ENCODE data around the gene FIZ1.

The FIZ1 gene

DNA sequence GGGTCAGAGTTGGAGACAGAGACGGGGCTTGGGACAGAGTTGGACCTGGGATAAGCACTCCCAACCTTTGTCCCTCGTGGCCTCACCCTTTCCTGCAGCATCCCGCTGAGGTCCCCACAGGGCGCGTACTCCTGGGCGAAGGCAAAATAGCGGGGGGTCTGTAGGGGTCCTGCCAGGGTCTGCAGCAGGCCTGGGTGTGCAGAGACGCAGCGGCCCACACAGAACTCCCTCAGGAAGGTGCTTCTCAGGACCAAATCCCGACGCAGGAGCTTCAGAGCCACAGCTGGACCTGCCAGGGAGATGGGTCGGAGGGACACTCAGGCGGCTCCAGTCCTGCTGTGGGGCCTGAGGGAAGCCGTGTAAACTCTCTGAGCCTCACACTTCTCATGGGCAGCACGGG is 55.3 kb downstream of the FIZ1 start:
- TF ChIP-seq JUND (IDR thresholded peaks at IDR 0.05; ENCODE audit: low read depth): no peak
- in situ Hi-C loops (cut with HindIII; ENCODE audit: low pct_unique_long_range_greater_than_20kb, low sequenced_read_pairs): no loop called here
- no peak for DNase-seq (ENCODE audit: low read depth in 1 of 2, low spot score in 1 of 2)

DNA sequence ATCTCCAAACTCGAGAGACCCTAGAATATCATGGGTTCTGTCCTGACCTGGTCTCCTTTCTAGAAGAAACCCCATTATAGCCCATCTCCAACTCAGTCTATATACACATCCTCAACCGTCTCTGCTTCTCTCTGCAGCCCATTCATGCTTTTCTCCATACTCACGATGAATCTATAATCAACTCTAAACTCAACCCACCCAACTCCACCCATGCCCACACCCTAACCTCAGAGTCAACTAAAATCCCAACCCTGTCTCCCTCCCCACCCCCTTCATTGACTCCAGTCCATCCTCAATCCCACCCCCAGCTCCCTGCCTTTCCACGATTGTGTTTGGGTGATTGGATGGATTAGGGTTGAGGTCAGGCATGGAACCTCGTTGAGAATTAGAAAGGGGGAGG is 55.8 kb downstream of the FIZ1 start:
- in situ Hi-C loops (cut with HindIII; ENCODE audit: low pct_unique_long_range_greater_than_20kb, low sequenced_read_pairs): no loop called here
- DNase-seq (ENCODE audit: low read depth in 1 of 2, low spot score in 1 of 2): no peak
- no peak for TF ChIP-seq JUND (IDR thresholded peaks at IDR 0.05; ENCODE audit: low read depth)

DNA sequence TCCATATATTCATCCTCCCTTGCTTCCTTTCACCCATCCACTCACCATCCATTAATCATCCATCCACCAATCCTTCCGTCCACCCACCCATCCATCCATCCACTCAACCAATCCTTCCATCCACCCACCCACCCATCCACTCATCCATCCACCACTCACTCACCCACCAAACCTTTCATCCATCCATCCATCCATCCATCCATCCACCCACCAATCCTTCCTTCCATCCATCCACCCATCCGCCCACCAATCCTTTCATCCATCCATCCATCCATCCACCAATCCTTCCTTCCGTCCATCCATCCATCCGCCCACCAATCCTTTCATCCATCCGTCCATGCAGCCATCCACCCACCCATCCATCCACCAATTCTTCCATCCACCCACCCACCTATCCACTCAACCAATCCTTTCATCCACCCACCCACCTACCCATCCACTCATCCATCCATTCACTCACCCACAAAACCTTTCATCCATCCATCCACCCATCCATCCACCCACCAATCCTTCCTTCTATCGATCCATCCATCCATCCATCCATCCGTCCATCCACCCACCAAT is 56.9 kb downstream of the FIZ1 start:
- no peak for TF ChIP-seq JUND (IDR thresholded peaks at IDR 0.05; ENCODE audit: low read depth)

More for the DNA sequence above, 56.9 kb downstream of the FIZ1 start:
- DNase-seq (ENCODE audit: low read depth in 1 of 2, low spot score in 1 of 2): no peak
- in situ Hi-C loops (cut with HindIII; ENCODE audit: low pct_unique_long_range_greater_than_20kb, low sequenced_read_pairs): no loop called here
